OCI-LY7 (cell line): ENCODE measurements around the gene INSRR. TPM values are rescaled to one million over a fixed set of nuclear protein-coding genes. Genes with fewer than 3 reads are reported as not detected.

ENCODE experiments used
- BruUV-seq: library from RNA; stranded (reverse); fragments of 400-500 nt; replicated peaks from 2 replicates; lab custom pipeline; 2021; lab: Mats Ljungman, UMichigan
- CTCF ChIA-PET: fragments of 300-600 bp; sonication (Branson Sonifier 250); formaldehyde crosslinking; loops from one replicate; lab custom pipeline; 2022; ENCODE audit warnings: antibody characterized with exemption; ENCODE audit not compliant: unreplicated experiment; lab: Charles Lee
- POLR2A ChIA-PET: fragments of 300-600 bp; sonication (Branson Sonifier 250); formaldehyde crosslinking; loops from one replicate; lab custom pipeline; 2022; ENCODE audit warnings: antibody characterized with exemption; lab: Charles Lee
- DNase-seq: peaks from one replicate; pipeline ENCODE4 v3.0.0-alpha.2; 2015; ENCODE audit warnings: low spot score
- H2AFZ ChIP-seq: fragments of 200-600 bp; sonication (generic), shearing (Covaris generic); 2 replicates; pipeline ENCODE4 v1.6.1; 2014; ENCODE audit warnings: mild to moderate bottlenecking, antibody characterized with exemption, low read length, moderate library complexity
- H3K27ac ChIP-seq: fragments of 200-600 bp; sonication (generic); 2 replicates; pipeline ENCODE4 v1.5.1; 2014; ENCODE audit warnings: mixed run types, low read depth, mild to moderate bottlenecking, moderate library complexity, low read length, inconsistent platforms; ENCODE audit not compliant: poor library complexity, severe bottlenecking
- H3K36me3 ChIP-seq: fragments of 200-600 bp; sonication (generic); 2 replicates; pipeline ENCODE4 v1.6.1; 2014; ENCODE audit warnings: mild to moderate bottlenecking, antibody characterized with exemption, low read length, moderate library complexity, mixed read lengths; ENCODE audit not compliant: insufficient read depth
- H3K4me1 ChIP-seq: fragments of 200-600 bp; sonication (generic); 2 replicates; pipeline ENCODE4 v1.5.1; 2014; ENCODE audit warnings: mild to moderate bottlenecking, low read length; ENCODE audit not compliant: insufficient read depth, poor library complexity, severe bottlenecking
- H3K4me2 ChIP-seq: fragments of 200-600 bp; sonication (generic); 2 replicates; pipeline ENCODE4 v1.6.1; 2014; ENCODE audit warnings: mild to moderate bottlenecking, low read length
- H3K4me3 ChIP-seq: fragments of 200-600 bp; sonication (generic); 2 replicates; pipeline ENCODE4 v1.5.1; 2014; ENCODE audit warnings: mild to moderate bottlenecking, low read depth, low read length; ENCODE audit not compliant: poor library complexity, severe bottlenecking
- H3K79me2 ChIP-seq: fragments of 200-600 bp; sonication (generic); 2 replicates; pipeline ENCODE4 v1.6.1; 2016; ENCODE audit warnings: low read depth, mild to moderate bottlenecking, low read length, moderate library complexity, mixed read lengths; ENCODE audit not compliant: insufficient read depth
- H3K9me2 ChIP-seq: fragments of 200-600 bp; sonication (generic); 2 replicates; pipeline ENCODE4 v1.6.1; 2016; ENCODE audit warnings: mild to moderate bottlenecking, low read length, mixed read lengths; ENCODE audit not compliant: insufficient read depth
- H3K9me3 ChIP-seq: fragments of 200-600 bp; sonication (generic); 2 replicates; pipeline ENCODE4 v1.6.1; 2014; ENCODE audit warnings: mild to moderate bottlenecking, mixed run types, low read length, mixed read lengths
- H4K20me1 ChIP-seq: fragments of 200-600 bp; sonication (generic); 2 replicates; pipeline ENCODE4 v1.6.1; 2014; ENCODE audit warnings: mild to moderate bottlenecking, antibody characterized with exemption, low read length, moderate library complexity, mixed read lengths; ENCODE audit not compliant: insufficient read depth
- EZH2phosphoT487 ChIP-seq: fragments of 200-600 bp; sonication (generic); IDR thresholded peaks from 2 replicates; pipeline ENCODE4 v1.6.1; 2018; ENCODE audit warnings: low read depth, borderline replicate concordance, mild to moderate bottlenecking, mixed run types, antibody characterized with exemption, low read length, moderate library complexity, mixed read lengths
- intact Hi-C: fragments of 100-400 bp; cut with micrococcal nuclease; formaldehyde crosslinking; loops from one replicate; pipeline ENCODE4 v1.10.0; 2022; ENCODE audit not compliant: unreplicated experiment
- total RNA-seq, 2 experiments: library from RNA; depleted of rRNA in 1 of 2; stranded (reverse); fragments of >200 nt in 1 of 2; shearing (Covaris generic) in 1 of 2; gene quantifications; 2 replicates each; pipeline ENCODE4 v1.2.3, GENCODE V29; 2014 to 2022
- TF ChIP-seq, protein P1 (sequence below): fragments of 200-600 bp; sonication (generic); conservative IDR thresholded peaks from 2 replicates; pipeline ENCODE4 v1.5.1; 2014; ENCODE audit warnings: mild to moderate bottlenecking, antibody characterized with exemption, low read length, moderate library complexity, mixed read lengths

INSRR gene
- total RNA-seq, 2 experiments from 2014 or later = not detected

DNA sequence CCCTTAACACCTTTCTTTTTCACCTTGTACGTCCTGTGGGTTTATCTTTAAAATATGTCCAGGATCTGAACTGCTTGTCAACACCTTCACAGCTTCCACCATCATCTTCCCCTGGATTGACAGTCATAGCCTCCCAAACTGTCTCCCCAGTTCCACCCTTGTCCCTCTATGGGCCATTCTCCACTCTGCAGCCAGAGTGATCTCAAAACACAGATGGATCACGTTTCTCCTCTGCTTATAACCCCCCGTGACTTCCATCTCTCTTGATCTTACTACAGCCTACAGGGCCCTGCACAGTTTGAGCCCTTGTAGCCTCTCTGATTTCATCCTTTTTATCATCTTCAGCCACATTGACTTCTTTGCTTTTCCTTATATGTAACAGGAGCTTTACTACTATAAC, 4.3 kb downstream of the INSRR start:
- no peaks in the 10 kb centered on the region for H3K4me1 ChIP-seq
- H3K9me3 ChIP-seq = no peaks in the 10 kb centered on the region
- ChIA-PET POLR2A (interaction anchor here (0.6 to 0.7 kb wide), 2 partner anchors 58 to 136 kb away, joined by 3 to 4 read pairs; no protein-coding TSS in a partner anchor), CTCF (no interaction called here)
- no peak overlapping the region for H3K4me2 ChIP-seq
- no peaks in the 10 kb centered on the region for H4K20me1 ChIP-seq
- no TSS peak for BruUV-seq
- TF ChIP-seq, protein P1, sequence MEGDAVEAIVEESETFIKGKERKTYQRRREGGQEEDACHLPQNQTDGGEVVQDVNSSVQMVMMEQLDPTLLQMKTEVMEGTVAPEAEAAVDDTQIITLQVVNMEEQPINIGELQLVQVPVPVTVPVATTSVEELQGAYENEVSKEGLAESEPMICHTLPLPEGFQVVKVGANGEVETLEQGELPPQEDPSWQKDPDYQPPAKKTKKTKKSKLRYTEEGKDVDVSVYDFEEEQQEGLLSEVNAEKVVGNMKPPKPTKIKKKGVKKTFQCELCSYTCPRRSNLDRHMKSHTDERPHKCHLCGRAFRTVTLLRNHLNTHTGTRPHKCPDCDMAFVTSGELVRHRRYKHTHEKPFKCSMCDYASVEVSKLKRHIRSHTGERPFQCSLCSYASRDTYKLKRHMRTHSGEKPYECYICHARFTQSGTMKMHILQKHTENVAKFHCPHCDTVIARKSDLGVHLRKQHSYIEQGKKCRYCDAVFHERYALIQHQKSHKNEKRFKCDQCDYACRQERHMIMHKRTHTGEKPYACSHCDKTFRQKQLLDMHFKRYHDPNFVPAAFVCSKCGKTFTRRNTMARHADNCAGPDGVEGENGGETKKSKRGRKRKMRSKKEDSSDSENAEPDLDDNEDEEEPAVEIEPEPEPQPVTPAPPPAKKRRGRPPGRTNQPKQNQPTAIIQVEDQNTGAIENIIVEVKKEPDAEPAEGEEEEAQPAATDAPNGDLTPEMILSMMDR = no peak
- TF ChIP-seq EZH2phosphoT487 = no peak
- no peaks in the 10 kb centered on the region for H3K79me2 ChIP-seq
- no peak overlapping the region for H3K27ac ChIP-seq
- no peak overlapping the region for H2AFZ ChIP-seq
- no peak for DNase-seq
- H3K4me3 ChIP-seq = no peak overlapping the region
- intact Hi-C loops = no loop called here
- no peaks in the 10 kb centered on the region for H3K9me2 ChIP-seq
- H3K36me3 ChIP-seq = no peaks in the 10 kb centered on the region

DNA sequence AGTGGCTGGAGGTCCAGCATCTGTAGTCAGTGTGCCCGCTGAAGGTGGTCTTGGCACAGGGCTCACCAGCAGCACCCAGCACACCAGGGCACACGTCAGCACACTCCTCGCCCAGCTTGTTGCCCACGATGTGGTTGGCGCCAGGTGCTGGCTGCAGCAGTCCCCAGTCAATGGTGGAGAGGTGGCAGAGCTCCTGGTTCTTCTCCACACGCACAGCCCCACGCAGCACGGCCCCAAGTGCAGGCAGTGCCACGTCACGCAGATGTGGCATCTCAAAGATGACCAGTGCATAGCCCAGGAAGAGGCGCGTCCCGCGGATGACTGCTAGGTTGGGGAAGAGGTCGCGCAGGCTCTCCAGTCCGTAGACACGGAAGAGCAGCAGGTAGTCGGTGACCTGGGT, 5.2 kb downstream of the INSRR start:
- BruUV-seq = no TSS peak
- no peak overlapping the region for H3K4me2 ChIP-seq
- TF ChIP-seq, protein P1 = no peak
- no peak for TF ChIP-seq EZH2phosphoT487
- no peaks in the 10 kb centered on the region for H3K79me2 ChIP-seq
- H4K20me1 ChIP-seq = no peaks in the 10 kb centered on the region
- POLR2A ChIA-PET = interaction anchor here (0.7 kb wide), 1 partner anchor 57 kb away, joined by 3 read pairs; no protein-coding TSS in a partner anchor
- CTCF ChIA-PET = no interaction called here
- no peak for DNase-seq
- no peak overlapping the region for H2AFZ ChIP-seq
- H3K4me1 ChIP-seq = no peaks in the 10 kb centered on the region
- no peaks in the 10 kb centered on the region for H3K9me2 ChIP-seq
- H3K36me3 ChIP-seq = no peaks in the 10 kb centered on the region
- no peak overlapping the region for H3K4me3 ChIP-seq
- no peaks in the 10 kb centered on the region for H3K9me3 ChIP-seq
- no peak overlapping the region for H3K27ac ChIP-seq
- intact Hi-C loops = no loop called here

DNA sequence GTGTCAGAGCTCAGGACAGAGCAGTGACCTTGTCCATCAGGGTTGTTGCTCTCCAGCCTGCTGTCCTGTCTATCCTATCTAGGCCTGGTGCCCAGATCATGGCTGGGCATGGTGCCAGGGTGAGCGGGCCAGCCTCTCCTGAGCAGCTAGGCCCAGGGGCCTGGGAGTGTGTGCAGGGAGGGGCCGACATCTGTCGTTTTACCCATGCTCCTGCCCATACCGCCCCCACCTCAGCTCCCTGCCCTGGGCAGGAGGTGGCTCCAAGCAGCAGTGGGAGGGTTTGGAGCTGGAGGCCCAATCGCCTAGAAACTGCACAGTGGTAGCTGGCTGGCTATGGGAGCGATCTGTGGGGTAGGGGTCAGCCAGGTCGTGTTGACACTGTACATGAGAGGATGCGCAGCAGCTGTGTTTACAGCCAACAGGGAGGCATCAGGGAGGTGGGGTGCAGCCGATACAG, 6.5 kb downstream of the INSRR start:
- TF ChIP-seq, protein P1 = no peak
- TF ChIP-seq EZH2phosphoT487 = no peak
- intact Hi-C loops = no loop called here

More for the DNA sequence above, 6.5 kb downstream of the INSRR start:
- H3K27ac ChIP-seq = no peak overlapping the region
- H3K4me3 ChIP-seq = no peak overlapping the region
- H3K36me3 ChIP-seq = no peaks in the 10 kb centered on the region
- no peaks in the 10 kb centered on the region for H3K9me2 ChIP-seq
- no peaks in the 10 kb centered on the region for H3K79me2 ChIP-seq
- ChIA-PET POLR2A (no interaction called here), CTCF (no interaction called here)
- H3K4me2 ChIP-seq = no peak overlapping the region
- BruUV-seq = no TSS peak
- DNase-seq = no peak
- no peaks in the 10 kb centered on the region for H3K4me1 ChIP-seq
- H3K9me3 ChIP-seq = no peaks in the 10 kb centered on the region
- H2AFZ ChIP-seq = no peak overlapping the region
- H4K20me1 ChIP-seq = no peaks in the 10 kb centered on the region
